Upper lobe of right lung (tissue), 1 donor: ENCODE results near the gene UBE2L3. TPM values are rescaled to one million over a fixed set of nuclear protein-coding genes. Genes with fewer than 3 reads are reported as not detected.
"Not testable (repeated sequence)": the region's sequence is repeated elsewhere in the genome, so short reads cannot be mapped to it uniquely, and the experiment has no call there.

Experiments used
- ATAC-seq: fragments of 200-7000 bp; cut with Tn5 transposase; one replicate; pipeline ENCODE4 v1.9.1; 2020; ENCODE audit warnings: mild to moderate bottlenecking, moderate library complexity
- DNase-seq: peaks from one replicate; pipeline ENCODE4 v3.0.0-alpha.2; 2020
- H3K27ac ChIP-seq: fragments of 200-600 bp; one replicate; pipeline ENCODE4 v1.8.0; 2022
- H3K27me3 ChIP-seq: fragments of 200-600 bp; one replicate; pipeline ENCODE4 v1.8.0; 2022; ENCODE audit warnings: mild to moderate bottlenecking
- H3K36me3 ChIP-seq: fragments of 200-600 bp; one replicate; pipeline ENCODE4 v1.8.0; 2022
- H3K4me1 ChIP-seq: fragments of 200-600 bp; one replicate; pipeline ENCODE4 v1.8.0; 2022
- H3K4me3 ChIP-seq: fragments of 200-600 bp; one replicate; pipeline ENCODE4 v1.8.0; 2022; ENCODE audit warnings: mild to moderate bottlenecking
- H3K9me3 ChIP-seq: fragments of 200-600 bp; one replicate; pipeline ENCODE4 v1.8.0; 2022
- CTCF ChIP-seq: fragments of 200-600 bp; IDR thresholded peaks from one replicate; pipeline ENCODE4 v1.8.0; 2022; ENCODE audit warnings: antibody characterized with exemption
- intact Hi-C: fragments of 100-400 bp; cut with DNase I; formaldehyde crosslinking; loops from one replicate; pipeline ENCODE4 v1.11.0; 2022
- total RNA-seq: library from RNA; stranded (reverse); fragmentation: NEBNext Ultra II Directional; extraction: Animal tissue kit (Norgen Biotek cat#: 25700); gene quantifications from one replicate; pipeline ENCODE4 v1.2.1, GENCODE V29; 2021
- donor health status: DM: no; HTN: yes; CAD: no; lungs with severe emphysema.

UBE2L3 gene
- total RNA-seq, 1 donor from 2014 or later, result 45.7 TPM

- Histone ChIP-seq H3K36me3 (peaks cover 4% of the 10 kb centered on the region), H3K4me3 (no peak overlapping the region), H3K27me3 (no peaks in the 10 kb centered on the region), H3K9me3 (no peaks in the 10 kb centered on the region), H3K27ac (no peak overlapping the region), H3K4me1 (peaks cover 57% of the 10 kb centered on the region)
- no peak for TF ChIP-seq CTCF
- DNase-seq (no peak), ATAC-seq (no peak)
- intact Hi-C loops, result no loop called here
Measured at GRCh38 chr22:21570398-21570797, 2.9 kb downstream of the UBE2L3 start.

GRCh38 chr22:21571679-21572078 lies 4.2 kb downstream of the UBE2L3 start:
- DNase-seq (no peak), ATAC-seq (no peak)
- Histone ChIP-seq H3K4me1 (peaks cover 57% of the 10 kb centered on the region), H3K9me3 (no peaks in the 10 kb centered on the region), H3K36me3 (peaks cover 4% of the 10 kb centered on the region), H3K27ac (no peak overlapping the region), H3K4me3 (no peak overlapping the region), H3K27me3 (no peaks in the 10 kb centered on the region)
- intact Hi-C loops, result no loop called here
- TF ChIP-seq CTCF, result no peak

- H3K4me1 ChIP-seq, result peaks cover 60% of the 10 kb centered on the region
Measured at GRCh38 chr22:21573293-21573734, 5.8 kb downstream of the UBE2L3 start.

GRCh38 chr22:21573750-21574494 lies 6.4 kb downstream of the UBE2L3 start:
- ATAC-seq (no peak), DNase-seq (no peak)
- Histone ChIP-seq H3K4me3 (no peak overlapping the region), H3K36me3 (peaks cover 4% of the 10 kb centered on the region), H3K9me3 (no peaks in the 10 kb centered on the region), H3K27me3 (no peaks in the 10 kb centered on the region), H3K27ac (no peak overlapping the region), H3K4me1 (peaks cover 59% of the 10 kb centered on the region)
- intact Hi-C loops, result no loop called here
- no peak for TF ChIP-seq CTCF

More at GRCh38 chr22:21573293-21573734, 5.8 kb downstream of the UBE2L3 start:
- DNase-seq (no peak), ATAC-seq (no peak)
- intact Hi-C loops, result no loop called here
- no peaks in the 10 kb centered on the region for H3K9me3 ChIP-seq
- H3K27ac ChIP-seq, result no peak overlapping the region
- no peak for TF ChIP-seq CTCF
- no peak overlapping the region for H3K4me3 ChIP-seq
- H3K36me3 ChIP-seq, result peaks cover 4% of the 10 kb centered on the region
- H3K27me3 ChIP-seq, result no peaks in the 10 kb centered on the region

GRCh38 chr22:21579474-21579851 lies 11.9 kb downstream of the UBE2L3 start:
- no peaks in the 10 kb centered on the region for H3K27me3 ChIP-seq
- ATAC-seq (no peak), DNase-seq (no peak)
- H3K36me3 ChIP-seq, result no peaks in the 10 kb centered on the region
- intact Hi-C loops, result no loop called here
- TF ChIP-seq CTCF, result no peak
- no peak overlapping the region for H3K27ac ChIP-seq
- H3K4me3 ChIP-seq, result no peak overlapping the region
- H3K9me3 ChIP-seq, result no peaks in the 10 kb centered on the region
- peaks cover 43% of the 10 kb centered on the region for H3K4me1 ChIP-seq

GRCh38 chr22:21580623-21581007 lies 13.1 kb downstream of the UBE2L3 start:
- not testable (repeated sequence) for ATAC-seq

GRCh38 chr22:21581009-21581713 lies 13.6 kb downstream of the UBE2L3 start:
- H3K27ac ChIP-seq, H3K27me3 ChIP-seq, intact Hi-C loops, ATAC-seq, DNase-seq, H3K4me3 ChIP-seq, H3K36me3 ChIP-seq, H3K9me3 ChIP-seq: not testable (repeated sequence)
- peaks cover 37% of the 10 kb centered on the region for H3K4me1 ChIP-seq

More at GRCh38 chr22:21580623-21581007, 13.1 kb downstream of the UBE2L3 start:
- H3K27ac ChIP-seq, intact Hi-C loops, H3K36me3 ChIP-seq, DNase-seq, H3K4me3 ChIP-seq, H3K27me3 ChIP-seq, H3K9me3 ChIP-seq: not testable (repeated sequence)
- peaks cover 37% of the 10 kb centered on the region for H3K4me1 ChIP-seq
